Neuronal stem cell (in vitro differentiated cells): ENCODE measurements around the gene GRIPAP1. TPM values are rescaled to one million over a fixed set of nuclear protein-coding genes. Genes with fewer than 3 reads are reported as not detected.

ENCODE experiments used
- small RNA-seq: library from polyadenylated mRNA; stranded (forward); fragments of <200 nt; extraction: miRNeasy Mini kit (QIAGEN cat#:217004); gene quantifications from one replicate; pipeline ENCODE3, GENCODE V24; 2013; ENCODE audit not compliant: insufficient read depth

GRIPAP1 gene

Small RNA genes within 50 kb of the gene (small RNA-seq; reads per million reads assigned to genes)
- not detected for gene RNU6-722P
